Loucy (cell line): ENCODE measurements around the gene MRPS26.

Experiments
- EZH2phosphoT487 ChIP-seq: fragments of 200-600 bp; IDR thresholded peaks from 2 replicates; pipeline ENCODE4 v1.6.1; 2018; ENCODE audit warnings: antibody characterized with exemption, mild to moderate bottlenecking, moderate library complexity, borderline replicate concordance
- TF ChIP-seq, protein P1 (sequence below): fragments of 200-600 bp; sonication (generic); conservative IDR thresholded peaks from 2 replicates; pipeline ENCODE4 v1.5.1; 2014; ENCODE audit warnings: mild to moderate bottlenecking, antibody characterized with exemption, low read length

DNA sequence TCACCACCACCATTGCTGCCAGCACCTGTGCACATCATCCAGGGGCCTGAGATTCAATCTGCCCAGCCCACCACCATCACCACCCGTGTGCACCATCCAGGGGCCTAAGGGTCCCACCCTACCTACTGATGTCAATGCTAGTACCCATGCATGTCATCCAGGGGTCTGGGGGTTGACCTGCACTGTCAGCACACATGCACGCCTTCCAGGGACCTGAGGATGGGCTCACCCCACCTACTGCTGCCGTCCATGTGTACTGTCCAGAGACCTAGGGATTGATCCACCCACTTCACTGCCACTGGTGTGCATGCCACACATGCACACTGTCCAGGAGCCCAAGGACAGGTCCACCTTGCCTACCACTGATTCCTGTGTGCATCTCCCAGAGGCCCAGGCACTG is 13.6 kb downstream of the MRPS26 start:
- TF ChIP-seq, protein P1, sequence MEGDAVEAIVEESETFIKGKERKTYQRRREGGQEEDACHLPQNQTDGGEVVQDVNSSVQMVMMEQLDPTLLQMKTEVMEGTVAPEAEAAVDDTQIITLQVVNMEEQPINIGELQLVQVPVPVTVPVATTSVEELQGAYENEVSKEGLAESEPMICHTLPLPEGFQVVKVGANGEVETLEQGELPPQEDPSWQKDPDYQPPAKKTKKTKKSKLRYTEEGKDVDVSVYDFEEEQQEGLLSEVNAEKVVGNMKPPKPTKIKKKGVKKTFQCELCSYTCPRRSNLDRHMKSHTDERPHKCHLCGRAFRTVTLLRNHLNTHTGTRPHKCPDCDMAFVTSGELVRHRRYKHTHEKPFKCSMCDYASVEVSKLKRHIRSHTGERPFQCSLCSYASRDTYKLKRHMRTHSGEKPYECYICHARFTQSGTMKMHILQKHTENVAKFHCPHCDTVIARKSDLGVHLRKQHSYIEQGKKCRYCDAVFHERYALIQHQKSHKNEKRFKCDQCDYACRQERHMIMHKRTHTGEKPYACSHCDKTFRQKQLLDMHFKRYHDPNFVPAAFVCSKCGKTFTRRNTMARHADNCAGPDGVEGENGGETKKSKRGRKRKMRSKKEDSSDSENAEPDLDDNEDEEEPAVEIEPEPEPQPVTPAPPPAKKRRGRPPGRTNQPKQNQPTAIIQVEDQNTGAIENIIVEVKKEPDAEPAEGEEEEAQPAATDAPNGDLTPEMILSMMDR, result no peak
- no peak for TF ChIP-seq EZH2phosphoT487
